HG03280 (cell line): ENCODE data around the gene NKAIN4.

Source experiments
- ATAC-seq: cut with Tn5 transposase; IDR thresholded peaks from one replicate; pipeline ENCODE4 v1.9.1; 2021; ENCODE audit warnings: mild to moderate bottlenecking, moderate library complexity; ENCODE audit not compliant: unreplicated experiment

NKAIN4 gene

DNA sequence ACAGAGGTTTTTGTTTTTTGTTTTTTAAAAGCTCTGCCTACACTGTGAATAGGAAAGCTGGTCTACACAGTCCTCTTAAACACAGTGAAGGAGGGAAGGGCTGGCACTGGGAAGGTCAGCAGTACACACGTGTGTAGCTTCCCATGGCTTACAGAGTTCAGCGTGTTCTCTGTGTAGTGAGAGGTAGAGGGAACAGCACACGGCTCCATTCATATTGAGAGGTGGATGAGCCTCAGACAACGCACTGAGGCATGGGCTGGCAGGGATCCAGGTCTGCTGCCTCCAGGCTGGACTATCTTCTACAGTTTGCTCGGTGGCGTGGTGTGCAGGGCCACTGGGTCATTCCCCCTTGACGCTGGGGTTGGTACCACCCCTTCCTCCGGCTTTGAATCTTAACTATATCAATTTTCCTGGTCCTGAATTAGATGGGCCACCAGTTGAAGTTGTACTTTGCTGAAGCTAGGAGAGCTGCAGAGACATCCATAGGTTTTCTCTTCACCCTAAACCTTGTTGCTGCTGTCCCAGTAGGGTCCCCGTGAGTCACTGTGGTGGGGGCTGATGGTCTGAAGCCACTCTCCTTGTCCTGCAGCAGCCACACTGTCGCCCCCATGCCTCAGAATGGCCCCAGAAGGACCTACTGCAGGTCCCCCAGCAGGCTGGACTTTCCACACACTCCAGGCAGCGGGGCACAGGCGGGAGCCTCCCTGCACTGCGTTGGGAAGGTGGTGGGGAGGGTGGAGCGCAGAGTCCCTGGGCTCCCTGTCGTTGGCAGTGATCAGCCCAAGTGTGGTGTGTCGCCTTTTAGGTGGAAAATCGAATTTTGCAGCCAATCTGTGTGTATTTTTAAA, 20.3 kb upstream of the NKAIN4 start:
- ATAC-seq, result no peak

DNA sequence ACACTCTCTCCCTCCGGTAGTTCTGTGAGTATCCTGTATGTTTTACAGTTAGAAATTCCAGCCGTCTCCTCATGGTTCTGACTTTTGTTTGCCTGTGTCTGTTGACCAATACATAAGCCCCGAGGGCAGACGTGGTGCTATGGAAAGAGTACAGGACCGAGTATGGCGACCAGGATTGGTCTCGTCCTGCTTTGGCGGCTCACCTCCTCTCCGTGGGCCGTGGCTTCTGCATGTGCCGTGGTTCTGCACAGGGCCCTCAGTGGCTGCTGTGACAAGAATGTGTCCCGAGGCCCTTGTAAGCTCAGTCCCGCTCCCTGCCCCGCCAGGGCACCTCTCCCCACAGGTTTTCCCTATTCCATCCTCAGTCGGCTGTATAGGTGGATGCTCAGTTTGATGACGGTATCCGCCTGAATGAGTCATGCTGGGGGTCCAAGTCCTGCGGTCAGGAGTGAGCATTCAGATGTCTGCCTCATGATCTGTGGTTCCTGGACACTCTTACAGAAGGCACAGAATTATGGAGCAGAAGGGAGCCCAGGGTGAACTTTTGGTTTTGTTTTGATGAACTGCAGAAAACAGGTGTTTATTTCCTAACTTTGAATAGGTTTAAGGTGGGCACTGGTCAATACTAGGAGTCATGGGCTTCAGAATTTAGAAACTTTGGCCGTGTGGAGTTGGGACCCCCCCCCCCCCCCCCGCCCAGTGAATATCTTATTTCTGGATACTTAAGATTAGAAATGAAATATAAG, 19.5 kb upstream of the NKAIN4 start:
- ATAC-seq, result no peak

DNA sequence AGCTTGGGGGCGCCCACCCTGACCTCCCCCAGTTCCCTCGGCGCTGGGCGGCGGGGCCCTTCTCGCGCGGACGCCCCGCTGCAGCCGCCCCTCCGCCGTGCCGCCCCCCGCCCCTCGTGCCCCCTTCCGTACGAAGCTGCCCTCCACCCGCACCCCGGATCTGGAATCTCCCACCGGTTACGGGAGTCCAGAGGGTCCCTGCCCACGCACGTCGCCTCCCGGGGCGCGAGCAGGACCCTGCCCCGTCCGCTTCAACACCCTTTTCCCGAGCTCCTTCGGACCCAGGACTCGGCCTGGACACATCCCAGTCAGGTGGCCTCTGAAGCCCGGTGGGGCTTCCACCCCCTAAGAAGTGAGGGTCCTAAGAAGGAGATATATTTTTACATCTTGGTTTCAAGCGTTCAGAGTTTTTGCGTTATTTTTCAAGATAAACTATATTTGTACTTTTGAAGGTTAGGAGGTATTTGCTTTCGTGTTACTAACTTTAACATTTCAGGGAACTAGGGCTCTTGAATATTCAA, 18.9 kb upstream of the NKAIN4 start:
- ATAC-seq, result no peak

DNA sequence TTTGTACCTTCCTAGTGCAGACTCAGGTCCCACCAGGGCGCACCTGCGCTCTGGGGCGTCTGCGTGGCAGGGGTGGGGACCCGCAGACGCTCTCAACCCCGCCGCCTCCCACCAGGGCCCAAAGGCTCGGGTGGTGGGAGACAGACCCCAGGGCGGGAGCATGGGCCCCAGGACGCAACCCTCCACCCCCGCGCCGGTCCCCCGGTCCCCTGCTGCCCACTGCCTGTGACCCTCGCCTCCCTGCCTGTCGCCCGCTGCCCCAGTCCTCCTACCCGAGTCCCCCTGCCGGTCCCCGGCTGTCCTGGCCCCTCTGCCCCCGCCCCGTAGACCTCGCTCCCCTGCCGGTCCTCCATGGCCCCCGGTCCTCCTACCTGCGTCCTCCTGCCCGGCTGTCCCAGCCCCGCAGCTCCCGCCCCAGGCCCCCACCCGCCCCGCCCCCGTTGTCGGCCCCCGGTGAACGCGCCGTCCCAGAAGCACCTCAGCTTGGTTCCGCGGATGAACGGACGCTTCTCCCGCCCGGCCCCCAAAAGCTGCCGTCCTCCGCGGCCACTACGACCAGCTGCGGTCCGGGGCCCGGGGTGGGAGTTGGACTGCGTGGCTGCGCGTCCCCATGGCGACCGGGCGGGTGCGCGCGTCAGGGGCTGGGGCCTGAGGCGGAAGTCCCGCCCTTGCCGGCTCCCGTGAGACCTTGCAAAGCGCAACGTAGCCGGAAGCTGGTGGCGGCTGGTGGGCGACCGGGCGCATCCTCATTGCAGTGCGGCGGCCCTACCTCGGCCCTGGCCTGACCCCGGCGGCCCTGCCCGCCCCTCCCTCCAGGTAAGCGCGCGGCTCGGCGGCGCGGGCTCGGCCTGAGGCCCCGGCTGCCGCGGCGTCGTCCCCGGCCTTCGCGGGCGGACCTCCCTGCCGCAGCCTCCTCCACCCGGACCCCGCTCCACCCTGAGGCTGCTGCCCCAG, 18.1 kb upstream of the NKAIN4 start, which contains the start of gene ARFGAP1:
Gene ARFGAP1 (plus strand): TSS at position 709 of the 954 bp plus-strand sequence. CDS start 2,768 bp downstream, outside the sequence.
- ATAC-seq, result peak; percentile 93

DNA sequence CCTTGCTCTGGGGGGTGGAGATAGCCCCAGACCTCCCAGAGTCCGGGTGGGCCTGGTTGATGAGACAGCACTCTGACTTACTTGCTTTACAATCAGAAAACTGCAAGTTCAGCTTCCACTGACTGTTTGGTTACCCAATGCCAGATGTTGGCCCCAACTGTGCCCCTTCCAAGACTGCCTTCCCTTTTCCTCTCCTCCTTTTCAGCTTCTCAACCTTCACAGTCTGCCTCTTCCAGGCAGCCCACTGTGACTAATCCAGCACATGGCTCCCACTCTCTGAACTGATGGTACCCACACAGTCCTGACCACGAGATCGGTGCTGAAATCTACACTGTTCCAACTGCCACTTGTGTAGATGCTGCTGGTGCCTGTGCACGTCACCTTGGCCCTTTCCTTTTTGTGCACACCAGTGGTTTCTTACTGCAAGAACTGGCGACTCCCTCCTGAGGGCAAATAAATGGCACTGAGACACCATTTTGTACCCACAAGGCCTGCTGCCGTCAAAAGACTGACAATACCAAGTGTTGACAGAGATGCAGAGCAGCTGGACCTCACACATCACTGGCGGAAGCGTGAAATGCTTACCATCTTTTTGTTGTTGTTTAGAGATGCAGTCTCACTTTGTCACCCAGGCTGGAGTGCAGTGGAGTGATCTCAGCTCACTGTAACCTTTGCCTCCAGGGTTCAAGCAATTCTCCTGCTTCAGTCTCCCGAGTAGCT, 16.5 kb upstream of the NKAIN4 start:
- no peak for ATAC-seq

DNA sequence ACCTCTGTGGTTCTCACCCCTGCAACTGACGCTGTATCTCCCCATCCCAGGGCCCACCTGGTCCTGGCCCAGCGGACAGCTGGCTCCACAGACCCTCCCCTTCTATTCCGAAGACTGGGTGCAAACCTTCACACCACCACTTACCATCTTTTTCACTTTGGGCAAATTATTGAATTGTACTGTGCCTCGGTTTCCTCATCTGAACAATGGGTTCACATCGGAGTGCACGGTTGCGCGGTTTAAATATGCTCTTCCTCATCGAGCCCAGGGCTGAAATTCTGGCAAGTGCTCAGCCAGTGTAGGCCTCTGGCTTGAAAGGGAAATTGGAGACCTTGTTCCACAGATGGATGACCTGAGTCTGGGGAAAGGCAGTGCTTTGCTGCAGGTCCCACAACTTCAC, 15.5 kb upstream of the NKAIN4 start:
- ATAC-seq, result no peak

DNA sequence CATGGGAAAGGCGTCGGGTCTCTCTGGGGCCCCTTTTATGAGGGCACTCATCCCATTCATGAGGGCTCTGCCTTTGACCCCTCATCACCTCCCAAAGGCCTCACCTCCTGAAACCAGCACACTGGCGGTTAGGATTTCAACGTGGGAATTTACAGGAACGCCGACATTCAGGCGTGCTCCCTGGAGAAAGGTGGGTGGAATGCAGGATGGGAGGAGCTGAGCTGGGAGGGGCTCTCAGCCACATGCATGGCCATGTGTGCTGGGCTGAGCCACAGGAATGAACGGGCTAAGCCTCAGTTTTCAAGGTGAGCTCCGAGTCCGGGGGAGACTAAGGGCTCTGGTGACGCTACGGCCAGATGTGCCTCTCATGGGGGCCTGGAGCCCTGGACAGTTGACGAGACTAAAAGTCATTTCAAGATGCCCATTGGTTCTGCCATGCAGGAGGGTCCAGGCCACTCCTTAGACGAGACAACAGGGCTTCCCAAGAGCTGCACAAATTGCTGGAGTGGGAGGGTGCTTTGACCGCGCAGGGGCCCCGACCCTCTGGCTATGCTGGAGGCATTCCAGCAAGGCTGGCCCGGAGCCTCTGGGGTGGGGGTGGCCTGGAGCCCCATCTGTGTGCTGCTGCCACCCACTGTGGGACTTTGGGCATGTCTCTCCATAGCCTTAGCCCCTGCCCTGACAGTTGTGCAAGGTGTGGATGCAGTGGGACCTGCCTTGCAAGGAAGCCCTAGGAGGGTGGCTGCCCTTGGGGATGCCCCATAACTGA, 14.6 kb upstream of the NKAIN4 start:
- no peak for ATAC-seq

DNA sequence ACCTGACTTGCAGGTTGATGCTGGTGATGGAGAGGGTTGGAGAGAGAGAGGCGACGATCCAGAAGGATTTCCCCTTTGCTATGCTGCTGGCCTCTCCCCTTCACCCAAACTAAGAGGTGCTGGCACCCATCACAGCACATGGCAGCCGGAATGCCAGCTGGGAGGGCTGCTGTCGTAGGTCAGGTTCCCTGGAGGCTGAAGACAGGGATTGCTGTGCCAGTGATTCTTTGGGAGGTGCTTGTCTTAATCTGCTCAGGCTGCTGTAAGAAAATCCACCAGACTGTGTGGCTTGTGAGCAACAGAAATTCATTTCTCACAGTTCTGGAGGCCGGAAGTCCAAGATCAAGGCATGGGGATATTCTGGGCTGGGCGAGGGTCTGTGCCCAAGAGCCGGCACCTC, 14.0 kb upstream of the NKAIN4 start:
- ATAC-seq, result no peak

DNA sequence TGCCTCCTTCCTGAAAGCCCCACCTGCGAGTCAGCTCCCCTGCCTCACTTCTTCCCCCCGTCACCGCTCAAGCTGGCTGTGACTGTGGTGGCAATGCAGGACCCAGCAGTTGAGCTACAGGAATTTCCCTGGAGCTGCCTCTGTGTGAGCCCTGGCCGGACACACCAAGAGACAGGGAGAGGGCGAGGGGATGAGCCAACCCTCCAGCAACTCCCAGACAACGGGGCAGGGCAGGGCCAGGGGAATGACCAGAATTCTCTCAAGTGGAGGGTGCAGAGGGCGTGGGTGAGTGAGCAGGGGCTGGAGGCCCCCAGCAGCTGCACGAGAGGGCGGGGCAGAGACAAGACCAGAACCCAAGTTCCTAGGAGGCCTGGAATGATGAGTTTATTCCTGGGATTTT, 13.4 kb upstream of the NKAIN4 start:
- ATAC-seq, result no peak

DNA sequence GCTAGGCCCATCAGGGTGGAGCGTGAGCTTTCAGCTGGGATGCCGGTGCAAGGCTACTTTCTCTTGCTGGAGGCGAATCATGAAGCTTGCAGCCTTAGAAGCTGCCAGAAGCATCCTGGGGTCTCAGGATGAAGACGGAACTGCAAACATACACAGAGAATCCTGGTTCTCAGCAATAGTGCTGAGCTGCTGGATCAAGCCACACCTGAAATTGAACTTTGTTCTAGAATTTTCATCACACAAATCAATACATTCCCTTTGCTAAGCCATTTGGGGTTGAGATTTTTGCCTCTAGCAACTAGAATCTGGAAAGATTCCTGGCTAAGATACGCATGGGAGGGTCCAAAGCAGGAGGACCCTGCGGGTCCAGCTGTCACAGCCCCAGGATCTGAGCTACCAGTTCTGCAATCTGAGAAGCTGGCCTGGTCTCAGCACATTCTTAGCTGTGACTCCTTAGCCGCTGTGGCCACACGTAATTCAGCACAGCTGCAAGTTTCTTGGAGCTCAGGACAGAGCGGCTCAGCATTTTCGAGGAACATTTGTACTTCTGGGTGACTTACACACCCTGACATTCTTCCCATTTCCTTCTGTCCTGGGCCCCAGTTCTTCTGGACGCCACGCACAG, 11.7 kb upstream of the NKAIN4 start:
- no peak for ATAC-seq

DNA sequence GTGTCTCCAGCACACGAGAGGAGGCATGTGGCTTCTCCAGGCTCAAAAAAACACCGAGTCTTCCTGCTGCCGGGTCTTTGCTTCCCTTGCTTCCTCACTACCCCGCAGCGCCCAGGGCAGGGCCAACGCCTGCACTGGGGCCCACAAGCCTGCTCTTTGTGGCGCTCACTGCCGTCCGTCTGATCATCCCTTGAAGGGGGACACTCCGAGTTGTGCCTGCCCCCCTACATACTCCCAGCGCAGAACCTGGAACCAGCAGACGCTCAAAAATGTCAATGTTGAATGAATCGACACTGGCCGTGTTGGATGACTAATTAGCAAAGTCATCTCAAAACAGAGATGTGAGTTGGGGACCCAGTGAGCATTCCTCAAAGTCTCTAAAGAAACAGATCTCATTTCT, 10.3 kb upstream of the NKAIN4 start:
- no peak for ATAC-seq

DNA sequence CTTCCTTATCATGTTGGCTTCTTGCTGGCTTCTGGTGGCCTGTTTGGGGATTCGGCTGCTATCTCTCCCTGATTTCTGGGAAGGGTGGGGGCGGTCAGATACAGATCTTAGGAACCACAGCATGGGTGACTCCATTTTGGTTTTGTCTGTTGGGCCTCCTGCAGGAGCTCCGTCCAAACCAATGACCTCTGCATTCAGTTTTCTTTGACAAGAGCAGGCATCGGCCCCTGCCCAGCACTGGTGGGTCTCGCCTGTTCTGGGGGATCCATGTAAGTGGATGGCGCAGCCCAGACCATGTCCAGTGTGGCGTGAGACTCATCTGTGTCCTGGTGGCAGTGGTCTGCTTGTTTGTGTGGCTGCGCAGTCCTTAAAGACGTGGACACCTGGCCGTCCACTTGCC, 9.7 kb upstream of the NKAIN4 start:
- ATAC-seq, result no peak

DNA sequence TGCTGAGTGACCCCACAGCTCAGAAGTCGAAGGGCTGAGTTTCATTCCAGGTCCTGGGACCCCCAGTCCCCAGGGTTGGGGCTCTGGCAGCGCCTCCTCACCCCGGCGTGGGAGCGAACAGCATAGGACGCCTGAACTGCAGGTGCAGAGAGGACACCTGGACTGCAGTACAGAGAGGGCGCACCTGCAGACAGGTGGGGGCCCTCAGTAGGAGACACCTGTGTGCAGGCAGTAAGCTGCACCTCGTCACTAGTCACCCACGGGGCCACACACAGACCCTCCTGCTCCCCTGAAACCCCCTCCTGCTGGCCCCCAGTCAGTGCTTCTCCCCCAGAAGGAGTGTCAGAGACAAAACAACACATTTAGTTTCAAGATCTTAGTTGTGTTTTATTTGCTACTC, 8.6 kb upstream of the NKAIN4 start:
- ATAC-seq, result no peak

DNA sequence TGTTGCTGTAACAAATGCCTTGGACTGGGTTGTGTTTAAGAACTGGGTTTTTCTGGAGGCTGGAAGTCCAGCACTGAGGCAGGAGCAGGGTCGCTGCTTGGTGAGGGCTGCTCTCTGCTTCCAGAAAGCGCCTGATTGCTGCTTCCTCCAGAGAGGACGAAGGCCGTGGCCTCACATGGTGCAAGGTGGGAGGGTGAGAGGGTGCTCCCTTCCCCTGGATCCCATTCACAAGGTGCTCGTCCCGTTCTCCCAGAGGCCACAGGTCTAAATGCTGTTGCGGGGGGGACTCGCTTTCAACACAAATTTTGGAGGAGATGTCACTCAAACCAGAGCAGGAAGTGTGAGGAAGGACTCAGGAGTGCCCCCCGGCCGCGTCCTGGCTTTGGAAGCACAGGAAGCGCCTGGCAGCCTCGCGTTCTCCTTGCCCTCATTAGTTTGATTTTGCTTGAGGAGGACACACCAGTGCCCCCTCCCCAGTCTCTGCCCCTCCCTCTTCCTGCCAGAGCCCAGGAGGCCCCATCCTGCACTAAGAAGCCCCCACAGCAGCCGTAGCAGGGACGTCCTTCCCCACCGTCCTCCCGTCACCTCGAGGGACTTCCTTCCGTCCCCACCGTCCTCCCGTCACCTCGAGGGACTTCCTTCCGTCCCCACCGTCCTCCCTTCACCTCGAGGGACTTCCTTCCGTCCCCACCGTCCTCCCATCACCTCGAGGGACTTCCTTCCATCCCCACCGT, 7.7 kb upstream of the NKAIN4 start:
- ATAC-seq, result no peak

DNA sequence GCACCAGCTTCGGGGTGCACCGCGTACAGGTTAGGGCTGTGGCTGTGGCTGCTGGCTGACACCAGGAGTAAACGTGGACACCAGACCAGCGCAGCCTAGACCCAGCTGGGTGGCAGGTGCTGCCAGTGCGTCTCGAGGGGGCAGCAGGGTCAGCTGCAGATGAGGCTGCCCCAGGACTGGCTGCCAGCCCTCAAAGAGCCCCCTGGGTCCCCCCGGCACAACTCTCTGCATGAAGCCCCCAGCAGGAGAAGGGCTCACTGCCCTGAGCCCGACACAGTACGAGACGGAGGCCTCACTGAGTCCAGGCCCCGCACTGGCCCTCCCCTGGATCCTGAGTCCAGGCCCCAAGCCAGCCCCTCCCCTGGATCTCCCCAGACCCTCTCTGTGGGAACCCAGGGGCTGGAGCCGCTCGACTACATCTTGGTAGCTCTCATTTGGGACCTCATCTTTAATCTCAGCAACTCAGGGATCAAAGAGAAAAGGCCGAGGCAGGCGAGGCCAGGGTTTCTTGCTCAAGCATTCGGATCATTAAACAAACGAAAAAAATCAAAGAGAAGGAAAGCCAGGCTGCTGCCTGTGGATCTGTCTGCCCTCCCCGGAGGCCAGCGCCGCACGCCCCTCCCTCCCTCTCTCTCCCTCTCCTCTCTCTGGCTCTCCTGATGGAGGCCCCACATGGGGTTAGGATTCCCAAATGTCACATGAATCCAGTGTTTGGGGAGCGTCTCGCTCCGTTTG, 7.0 kb upstream of the NKAIN4 start:
- no peak for ATAC-seq

DNA sequence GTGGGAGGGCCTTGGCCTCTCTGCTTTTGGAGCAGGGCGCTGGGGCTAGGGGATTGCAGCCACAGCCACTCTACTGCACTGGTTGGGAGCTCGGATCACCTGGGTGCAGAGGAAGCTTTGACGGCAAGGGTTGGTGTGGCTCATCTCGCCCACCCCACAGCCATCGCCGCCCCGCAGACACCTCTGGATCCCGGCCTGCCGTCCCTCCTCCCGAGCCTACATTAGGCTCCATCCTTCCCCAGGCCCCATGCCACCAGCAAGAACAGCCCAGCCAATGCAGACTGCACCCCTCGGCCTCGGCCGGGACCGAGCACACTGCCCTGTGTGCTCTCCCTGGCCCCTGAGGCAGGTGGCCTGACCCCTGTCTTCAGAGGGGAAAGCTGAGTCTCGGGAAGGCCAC, 6.3 kb upstream of the NKAIN4 start:
- no peak for ATAC-seq

DNA sequence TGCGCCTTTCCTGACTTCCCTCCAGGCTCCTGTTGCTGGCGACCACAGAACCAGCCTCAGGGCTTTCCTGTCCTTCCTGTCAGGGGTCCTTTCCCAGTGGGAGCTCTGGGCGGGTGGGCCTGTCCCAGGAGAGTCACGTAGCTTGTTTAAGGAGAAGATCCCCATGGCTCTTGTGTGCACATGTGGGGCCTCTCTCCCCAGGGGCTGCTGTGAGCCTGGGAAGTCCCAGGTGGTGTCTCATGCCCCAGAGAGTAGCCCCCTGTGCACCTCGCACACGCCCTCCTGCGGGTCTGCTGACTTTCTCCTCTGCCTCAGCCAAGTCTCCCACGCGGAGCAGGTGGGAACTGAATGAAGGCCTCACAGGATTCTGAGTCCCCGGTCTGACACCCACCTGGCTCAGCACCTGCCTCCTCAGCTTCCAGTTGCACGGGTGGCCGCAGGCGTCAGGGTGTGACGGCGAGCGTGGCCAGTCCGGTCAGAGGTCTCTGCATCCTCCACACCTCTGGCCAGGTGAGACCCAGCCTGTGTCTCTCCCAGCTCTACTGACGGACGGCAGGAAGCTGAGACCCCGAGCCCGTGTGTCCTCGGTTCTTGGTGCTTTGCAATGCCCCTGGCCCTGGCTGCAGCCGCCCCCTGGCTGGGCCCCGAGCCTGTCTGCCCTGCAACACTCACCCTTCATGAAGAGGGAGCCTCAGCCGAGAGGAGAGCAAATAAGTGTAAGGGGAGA, 5.6 kb upstream of the NKAIN4 start:
- ATAC-seq, result no peak
